Neuronal stem cell (in vitro differentiated cells): Measurements from ENCODE around the gene DVL1.
A peak's percentile ranks its signal among the peaks of the same experiment; 100 is the strongest.

ENCODE experiments used
- DNase-seq: peaks from one replicate; pipeline ENCODE4 v3.0.0-alpha.2; 2013; ENCODE audit warnings: low spot score
- H2AFZ ChIP-seq: one replicate; pipeline ENCODE4 v1.6.1; 2013; ENCODE audit warnings: mild to moderate bottlenecking, low read length, inconsistent platforms
- H2AK5ac ChIP-seq: 2 replicates; pipeline ENCODE4 v1.6.1; 2013; ENCODE audit warnings: low read depth, mild to moderate bottlenecking, inconsistent platforms, low read length, moderate library complexity, mixed read lengths
- H2BK120ac ChIP-seq: 2 replicates; pipeline ENCODE4 v1.6.1; 2013; ENCODE audit warnings: low read depth, mild to moderate bottlenecking, inconsistent platforms, low read length, moderate library complexity, mixed read lengths
- H2BK12ac ChIP-seq: one replicate; pipeline ENCODE4 v1.6.1; 2013; ENCODE audit warnings: low read length, inconsistent platforms
- H2BK15ac ChIP-seq: 2 replicates; pipeline ENCODE4 v1.6.1; 2013; ENCODE audit warnings: mild to moderate bottlenecking, low read length, inconsistent platforms, mixed read lengths
- H2BK5ac ChIP-seq: one replicate; pipeline ENCODE4 v1.6.1; 2013; ENCODE audit warnings: inconsistent platforms, mild to moderate bottlenecking, low read length, moderate library complexity
- H3K14ac ChIP-seq: one replicate; pipeline ENCODE4 v1.6.1; 2013; ENCODE audit warnings: low read length, inconsistent platforms
- H3K18ac ChIP-seq: 2 replicates; pipeline ENCODE4 v1.6.1; 2013; ENCODE audit warnings: low read length, inconsistent platforms
- H3K23ac ChIP-seq: 2 replicates; pipeline ENCODE4 v1.6.1; 2013; ENCODE audit warnings: low read depth, mild to moderate bottlenecking, mixed read lengths, low read length, inconsistent platforms; ENCODE audit not compliant: poor library complexity
- H3K27ac ChIP-seq: replicated peaks from 3 replicates; pipeline ENCODE4 v1.5.1; 2013; ENCODE audit warnings: low read length, inconsistent platforms
- H3K27me3 ChIP-seq, 3 experiments: 2 replicates each; pipeline ENCODE4 v1.6.1; 2013; ENCODE audit warnings: low read length in 3 of 3, mild to moderate bottlenecking in 2 of 3, inconsistent platforms in 1 of 3, low read depth in 1 of 3, mixed read lengths in 1 of 3, moderate library complexity in 1 of 3; ENCODE audit not compliant: control insufficient read depth in 3 of 3, insufficient read depth in 3 of 3
- H3K36me3 ChIP-seq, 2 donors: replicated peaks in 1 of 2; 2 replicates each; pipeline ENCODE4 v1.6.1; 2013; ENCODE audit warnings: low read length in 2 of 2; ENCODE audit not compliant: control insufficient read depth in 2 of 2, insufficient read depth in 2 of 2
- H3K4ac ChIP-seq: 2 replicates; pipeline ENCODE4 v1.6.1; 2013; ENCODE audit warnings: inconsistent platforms, mild to moderate bottlenecking, low read length, moderate library complexity
- H3K4me1 ChIP-seq, 2 donors: 1 replicate in 1 of 2; 2 replicates in 1 of 2; pipeline ENCODE4 v1.6.1; 2013; ENCODE audit warnings: low read length in 2 of 2, low read depth in 1 of 2; ENCODE audit not compliant: control insufficient read depth in 2 of 2, insufficient read depth in 1 of 2
- H3K4me2 ChIP-seq: one replicate; pipeline ENCODE4 v1.6.1; 2013; ENCODE audit warnings: mild to moderate bottlenecking, low read length, inconsistent platforms; ENCODE audit not compliant: insufficient read depth, poor library complexity, severe bottlenecking
- H3K4me3 ChIP-seq, 2 donors: 2 replicates each; pipeline ENCODE4 v1.5.1; 2013; ENCODE audit warnings: low read length in 2 of 2, mild to moderate bottlenecking in 2 of 2, inconsistent platforms in 1 of 2, moderate library complexity in 1 of 2
- H3K79me1 ChIP-seq: one replicate; pipeline ENCODE4 v1.6.1; 2013; ENCODE audit warnings: low read depth, mild to moderate bottlenecking, inconsistent platforms, low read length, moderate library complexity
- H3K9ac ChIP-seq: one replicate; pipeline ENCODE4 v1.6.1; 2013; ENCODE audit warnings: mild to moderate bottlenecking, low read depth, low read length, inconsistent platforms; ENCODE audit not compliant: poor library complexity
- H3K9me3 ChIP-seq, 2 donors: replicated peaks in 1 of 2; 2 replicates each; pipeline versions ENCODE3 to v1.6.1; 2013; ENCODE audit warnings: low read length in 2 of 2, mild to moderate bottlenecking in 2 of 2, inconsistent platforms in 1 of 2, low read depth in 1 of 2, mixed read lengths in 1 of 2, moderate library complexity in 1 of 2; ENCODE audit not compliant: control insufficient read depth in 2 of 2, insufficient read depth in 1 of 2
- H4K8ac ChIP-seq: one replicate; pipeline ENCODE4 v1.6.1; 2013; ENCODE audit warnings: low read depth, mild to moderate bottlenecking, inconsistent platforms, low read length, moderate library complexity
- H4K91ac ChIP-seq: one replicate; pipeline ENCODE4 v1.6.1; 2013; ENCODE audit warnings: low read length, low read depth, mild to moderate bottlenecking, inconsistent platforms; ENCODE audit not compliant: poor library complexity
- WGBS, 2 donors: extraction: QIAGEN DNeasy Blood & Tissue Kit; methylation state at CpG; one replicate each; pipeline ENCODE4 v1.1.7; 2013; ENCODE audit warnings: missing lambda C conversion rate in 2 of 2, mixed read lengths in 1 of 2; ENCODE audit not compliant: insufficient read length in 2 of 2, insufficient replicate concordance in 1 of 2; ENCODE audit errors: extremely low coverage in 2 of 2; 5-methylcytosine and 5-hydroxymethylcytosine counted together

Gene DVL1

GRCh38 chr1:1319646-1319941 is 29.6 kb downstream of the DVL1 start:
- Histone ChIP-seq H3K4me3 (no peak overlapping the region), H2AK5ac (no peak overlapping the region), H4K91ac (no peak overlapping the region), H3K18ac (no peak overlapping the region), H3K27me3 (no peaks in the 10 kb centered on the region), H2BK12ac (no peak overlapping the region), H3K4me1 (peaks cover 9 to 10% of the 10 kb centered on the region in 2 donors), H2BK15ac (no peak overlapping the region), H2BK120ac (no peak overlapping the region), H3K4ac (no peak overlapping the region), H3K9ac (no peak overlapping the region), H2BK5ac (no peak overlapping the region), H3K14ac (no peak overlapping the region), H3K27ac (no peak overlapping the region), H3K36me3 (peaks cover 29 to 79% of the 10 kb centered on the region in 2 donors), H3K23ac (no peak overlapping the region), H3K4me2 (no peak overlapping the region), H3K9me3 (no peaks in the 10 kb centered on the region), H4K8ac (no peak overlapping the region), H3K79me1 (peaks cover 53% of the 10 kb centered on the region), H2AFZ (no peak overlapping the region)
- WGBS, 2 donors: no CpG with 5 or more reads among the region's 13 CpGs
- no peak for DNase-seq

- H2BK120ac ChIP-seq: peak overlapping the region; percentile 41
- no peak overlapping the region for H3K23ac ChIP-seq
- H4K8ac ChIP-seq: no peak overlapping the region
- H3K27me3 ChIP-seq: no peaks in the 10 kb centered on the region
- H4K91ac ChIP-seq: no peak overlapping the region
- H2AFZ ChIP-seq: no peak overlapping the region
- peaks cover 50% of the 10 kb centered on the region for H3K79me1 ChIP-seq
- H3K4me1 ChIP-seq: peaks cover 9 to 10% of the 10 kb centered on the region in 2 donors
- no peak overlapping the region for H3K4me3 ChIP-seq
- H3K14ac ChIP-seq: no peak overlapping the region
- no CpG with 5 or more reads among the region's 36 CpGs for WGBS, 2 donors
- H2AK5ac ChIP-seq: peak overlapping the region; percentile 88
- H3K4ac ChIP-seq: no peak overlapping the region
- peaks cover 34 to 84% of the 10 kb centered on the region in 2 donors for H3K36me3 ChIP-seq
- H2BK15ac ChIP-seq: no peak overlapping the region
- H3K9ac ChIP-seq: peak overlapping the region; percentile 44
- no peak for DNase-seq
- no peak overlapping the region for H3K18ac ChIP-seq
- no peak overlapping the region for H2BK12ac ChIP-seq
- H3K9me3 ChIP-seq: no peaks in the 10 kb centered on the region
- H3K27ac ChIP-seq: no peak overlapping the region
- no peak overlapping the region for H2BK5ac ChIP-seq
- H3K4me2 ChIP-seq: no peak overlapping the region
Measured at GRCh38 chr1:1318777-1319645, 30.2 kb downstream of the DVL1 start.

GRCh38 chr1:1318131-1318652 is 31.0 kb downstream of the DVL1 start:
- Histone ChIP-seq H3K14ac (no peak overlapping the region), H3K27ac (no peak overlapping the region), H2BK15ac (no peak overlapping the region), H3K4ac (no peak overlapping the region), H4K8ac (no peak overlapping the region), H3K27me3 (no peaks in the 10 kb centered on the region), H4K91ac (no peak overlapping the region), H3K9me3 (no peaks in the 10 kb centered on the region), H2AK5ac (no peak overlapping the region), H2BK12ac (no peak overlapping the region), H3K4me2 (no peak overlapping the region), H3K4me1 (peaks cover 6 to 7% of the 10 kb centered on the region in 2 donors), H2AFZ (no peak overlapping the region), H3K18ac (no peak overlapping the region), H3K9ac (no peak overlapping the region), H3K23ac (no peak overlapping the region), H3K79me1 (peaks cover 48% of the 10 kb centered on the region), H2BK120ac (no peak overlapping the region), H3K4me3 (no peak overlapping the region), H2BK5ac (no peak overlapping the region), H3K36me3 (peaks cover 42 to 90% of the 10 kb centered on the region in 2 donors)
- no CpG with 5 or more reads among the region's 9 CpGs for WGBS, 2 donors
- DNase-seq: no peak

- Histone ChIP-seq H2BK5ac (no peak overlapping the region), H3K79me1 (peaks cover 44% of the 10 kb centered on the region), H3K9ac (no peak overlapping the region), H4K91ac (no peak overlapping the region), H3K9me3 (no peaks in the 10 kb centered on the region), H2AFZ (no peak overlapping the region), H2BK15ac (no peak overlapping the region), H3K27me3 (no peaks in the 10 kb centered on the region), H2BK12ac (no peak overlapping the region), H3K18ac (no peak overlapping the region), H4K8ac (no peak overlapping the region), H3K36me3 (peaks cover 47 to 93% of the 10 kb centered on the region in 2 donors), H3K23ac (no peak overlapping the region), H3K4me1 (peaks cover 0 to 7% of the 10 kb centered on the region in 2 donors), H3K14ac (no peak overlapping the region), H3K4me3 (no peak overlapping the region), H2BK120ac (no peak overlapping the region), H3K4ac (no peak overlapping the region), H3K27ac (no peak overlapping the region), H3K4me2 (no peak overlapping the region), H2AK5ac (no peak overlapping the region)
- WGBS, 2 donors: no CpG with 5 or more reads among the region's 6 CpGs
- no peak for DNase-seq
Measured at GRCh38 chr1:1317420-1317819, 31.8 kb downstream of the DVL1 start.
